ENCODE measurements around the gene CD151.

DNA sequence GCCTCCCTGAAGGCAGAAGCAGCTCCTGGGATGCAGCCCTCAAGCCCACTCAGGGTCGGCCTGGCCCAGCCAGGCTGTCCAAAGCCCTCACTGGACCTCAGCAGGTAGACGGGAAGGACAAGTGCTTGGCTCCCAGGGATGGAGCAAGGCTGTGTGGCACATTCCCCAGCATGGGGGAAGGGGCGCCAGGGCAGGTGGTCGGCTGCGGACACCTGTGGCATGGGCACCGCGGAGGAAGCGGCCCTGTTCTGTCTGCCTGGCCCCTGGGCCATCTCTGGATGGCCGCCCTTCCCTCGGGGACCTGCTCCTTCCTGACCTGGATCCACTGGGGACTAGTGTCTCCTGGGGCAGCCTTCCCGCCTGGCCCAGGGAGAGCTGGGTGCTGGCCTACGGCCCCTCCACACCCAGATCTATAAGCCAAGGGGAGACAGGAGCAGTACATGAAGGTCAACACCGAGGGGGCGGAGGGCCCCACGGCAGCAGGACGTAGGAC lies 51.9 kb downstream of the CD151 start:
- no peak for TF ChIP-seq POLR2AphosphoS5 (IDR thresholded peaks at IDR 0.05; ENCODE audit: low read depth, low read length)
- TF ChIP-seq SRF (IDR thresholded peaks at IDR 0.05; ENCODE audit: low read depth): no peak
- TF ChIP-seq EGR1 (IDR thresholded peaks at IDR 0.05; ENCODE audit: low read depth): no peak
- TF ChIP-seq, protein P1, sequence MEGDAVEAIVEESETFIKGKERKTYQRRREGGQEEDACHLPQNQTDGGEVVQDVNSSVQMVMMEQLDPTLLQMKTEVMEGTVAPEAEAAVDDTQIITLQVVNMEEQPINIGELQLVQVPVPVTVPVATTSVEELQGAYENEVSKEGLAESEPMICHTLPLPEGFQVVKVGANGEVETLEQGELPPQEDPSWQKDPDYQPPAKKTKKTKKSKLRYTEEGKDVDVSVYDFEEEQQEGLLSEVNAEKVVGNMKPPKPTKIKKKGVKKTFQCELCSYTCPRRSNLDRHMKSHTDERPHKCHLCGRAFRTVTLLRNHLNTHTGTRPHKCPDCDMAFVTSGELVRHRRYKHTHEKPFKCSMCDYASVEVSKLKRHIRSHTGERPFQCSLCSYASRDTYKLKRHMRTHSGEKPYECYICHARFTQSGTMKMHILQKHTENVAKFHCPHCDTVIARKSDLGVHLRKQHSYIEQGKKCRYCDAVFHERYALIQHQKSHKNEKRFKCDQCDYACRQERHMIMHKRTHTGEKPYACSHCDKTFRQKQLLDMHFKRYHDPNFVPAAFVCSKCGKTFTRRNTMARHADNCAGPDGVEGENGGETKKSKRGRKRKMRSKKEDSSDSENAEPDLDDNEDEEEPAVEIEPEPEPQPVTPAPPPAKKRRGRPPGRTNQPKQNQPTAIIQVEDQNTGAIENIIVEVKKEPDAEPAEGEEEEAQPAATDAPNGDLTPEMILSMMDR (IDR thresholded peaks at IDR 0.05 in 2 of 3, conservative IDR thresholded peaks at IDR 0.05 in 1 of 3; ENCODE audit: borderline replicate concordance in 1 of 3, insufficient read depth in 1 of 3, low read depth in 2 of 3, low read length in 2 of 3): no peak
- TF ChIP-seq, protein P2, sequence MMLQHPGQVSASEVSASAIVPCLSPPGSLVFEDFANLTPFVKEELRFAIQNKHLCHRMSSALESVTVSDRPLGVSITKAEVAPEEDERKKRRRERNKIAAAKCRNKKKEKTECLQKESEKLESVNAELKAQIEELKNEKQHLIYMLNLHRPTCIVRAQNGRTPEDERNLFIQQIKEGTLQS (IDR thresholded peaks at IDR 0.05): no peak
- no peak for TF ChIP-seq SIN3A (IDR thresholded peaks at IDR 0.05; ENCODE audit: low read depth)
- no peak for TF ChIP-seq POLR2A (IDR thresholded peaks at IDR 0.05; ENCODE audit: borderline replicate concordance, extremely low read depth, insufficient read depth, insufficient read length)
- no peak for TF ChIP-seq RAD21 (IDR thresholded peaks at IDR 0.05; ENCODE audit: low read depth)
- TF ChIP-seq EZH2 (IDR thresholded peaks at IDR 0.05): no peak
- no peak for TF ChIP-seq SP1 (IDR thresholded peaks at IDR 0.05; ENCODE audit: low read depth)
- TF ChIP-seq, protein P3, sequence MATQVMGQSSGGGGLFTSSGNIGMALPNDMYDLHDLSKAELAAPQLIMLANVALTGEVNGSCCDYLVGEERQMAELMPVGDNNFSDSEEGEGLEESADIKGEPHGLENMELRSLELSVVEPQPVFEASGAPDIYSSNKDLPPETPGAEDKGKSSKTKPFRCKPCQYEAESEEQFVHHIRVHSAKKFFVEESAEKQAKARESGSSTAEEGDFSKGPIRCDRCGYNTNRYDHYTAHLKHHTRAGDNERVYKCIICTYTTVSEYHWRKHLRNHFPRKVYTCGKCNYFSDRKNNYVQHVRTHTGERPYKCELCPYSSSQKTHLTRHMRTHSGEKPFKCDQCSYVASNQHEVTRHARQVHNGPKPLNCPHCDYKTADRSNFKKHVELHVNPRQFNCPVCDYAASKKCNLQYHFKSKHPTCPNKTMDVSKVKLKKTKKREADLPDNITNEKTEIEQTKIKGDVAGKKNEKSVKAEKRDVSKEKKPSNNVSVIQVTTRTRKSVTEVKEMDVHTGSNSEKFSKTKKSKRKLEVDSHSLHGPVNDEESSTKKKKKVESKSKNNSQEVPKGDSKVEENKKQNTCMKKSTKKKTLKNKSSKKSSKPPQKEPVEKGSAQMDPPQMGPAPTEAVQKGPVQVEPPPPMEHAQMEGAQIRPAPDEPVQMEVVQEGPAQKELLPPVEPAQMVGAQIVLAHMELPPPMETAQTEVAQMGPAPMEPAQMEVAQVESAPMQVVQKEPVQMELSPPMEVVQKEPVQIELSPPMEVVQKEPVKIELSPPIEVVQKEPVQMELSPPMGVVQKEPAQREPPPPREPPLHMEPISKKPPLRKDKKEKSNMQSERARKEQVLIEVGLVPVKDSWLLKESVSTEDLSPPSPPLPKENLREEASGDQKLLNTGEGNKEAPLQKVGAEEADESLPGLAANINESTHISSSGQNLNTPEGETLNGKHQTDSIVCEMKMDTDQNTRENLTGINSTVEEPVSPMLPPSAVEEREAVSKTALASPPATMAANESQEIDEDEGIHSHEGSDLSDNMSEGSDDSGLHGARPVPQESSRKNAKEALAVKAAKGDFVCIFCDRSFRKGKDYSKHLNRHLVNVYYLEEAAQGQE (IDR thresholded peaks at IDR 0.05; ENCODE audit: low read depth): no peak
- TF ChIP-seq, protein P4, sequence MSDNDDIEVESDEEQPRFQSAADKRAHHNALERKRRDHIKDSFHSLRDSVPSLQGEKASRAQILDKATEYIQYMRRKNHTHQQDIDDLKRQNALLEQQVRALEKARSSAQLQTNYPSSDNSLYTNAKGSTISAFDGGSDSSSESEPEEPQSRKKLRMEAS (IDR thresholded peaks at IDR 0.05): no peak
- TF ChIP-seq JUND (IDR thresholded peaks at IDR 0.05): no peak
- no peak for TF ChIP-seq YY1 (IDR thresholded peaks at IDR 0.05; ENCODE audit: extremely low read depth, insufficient replicate concordance, low read depth, low read length)
